Adrenal gland (tissue), 12 donors: Measurements from ENCODE around the gene FHIT. TPM values are rescaled to one million over a fixed set of nuclear protein-coding genes. Genes with fewer than 3 reads are reported as not detected.

ENCODE experiments used
- DNase-seq, 7 donors: peaks; one replicate each; pipeline ENCODE4 v3.0.0-alpha.2; 2019 to 2020
- H3K27ac ChIP-seq, 5 donors: fragments of 200-600 bp; sonication (generic) in 4 of 5; 1 replicate in 3 of 5; 2 replicates in 2 of 5; pipeline versions ENCODE4 v1.5.1 to v1.8.0; 2016 to 2020; ENCODE audit warnings: mild to moderate bottlenecking in 1 of 5
- H3K27me3 ChIP-seq: fragments of 200-600 bp; 2 replicates; pipeline ENCODE4 v1.8.0; 2021
- H3K36me3 ChIP-seq, 2 donors: fragments of 200-600 bp; replicated peaks in 1 of 2; 1 replicate in 1 of 2; 2 replicates in 1 of 2; pipeline versions ENCODE4 v1.5.1 to v1.8.0; 2018 to 2022
- H3K4me1 ChIP-seq, 2 donors: fragments of 200-600 bp; replicated peaks in 1 of 2; 1 replicate in 1 of 2; 2 replicates in 1 of 2; pipeline versions ENCODE4 v1.5.1 to v1.8.0; 2018 to 2021
- H3K4me3 ChIP-seq, 4 donors: fragments of 200-600 bp; sonication (generic) in 3 of 4; one replicate each; pipeline ENCODE4 v1.5.1; 2016 to 2018
- H3K9me3 ChIP-seq, 3 donors: fragments of 200-600 bp; sonication (generic) in 1 of 3; replicated peaks in 1 of 3; 1 replicate in 2 of 3; 2 replicates in 1 of 3; pipeline versions ENCODE4 v1.5.1 to v1.8.0; 2016 to 2021
- POLR2A ChIP-seq, 2 donors: fragments of 450-650 bp; IDR thresholded peaks; one replicate each; pipeline ENCODE4 v1.6.1; 2017; ENCODE audit warnings: antibody characterized with exemption in 2 of 2, mild to moderate bottlenecking in 2 of 2, moderate library complexity in 1 of 2
- WGBS, 4 donors: extraction: QIAGEN DNeasy Blood & Tissue Kit in 2 of 4; methylation state at CpG; one replicate each; pipeline versions ENCODE4 v1.1.5 to v1.1.7; 2013 to 2017; 5-methylcytosine and 5-hydroxymethylcytosine counted together
- intact Hi-C, 2 donors: fragments of 100-400 bp; cut with DNase I; formaldehyde crosslinking; loops; one replicate each; pipeline versions ENCODE4 v1.14.1 to v1.15.0; 2022 to 2023
- polyA plus RNA-seq, 3 donors: library from polyadenylated mRNA; stranded (reverse); fragments of 200-250 nt in 2 of 3; fragments of 350-450 nt in 1 of 3; fragmentation: Illumina TruSeq in 1 of 3; extraction: RNeasy Lipid Tissue Mini Kit (QIAGEN cat#74804) in 1 of 3; gene quantifications; one replicate each; pipeline ENCODE4 v1.2.3, GENCODE V29; 2013 to 2014
- total RNA-seq, 9 donors: library from RNA; depleted of rRNA in 4 of 9; stranded (reverse); fragments of >200 nt in 4 of 9; fragments of 120-200 nt in 1 of 9; fragmentation: NEBNext Ultra II Directional in 1 of 9; extraction: Animal tissue kit (Norgen Biotek cat#: 25700) in 1 of 9; gene quantifications; one replicate each; pipeline versions ENCODE4 v1.1.0 to v1.2.4, GENCODE V29; 2013 to 2023
- TF ChIP-seq, protein P1 (sequence below), 6 experiments: fragments of 450-650 bp in 4 of 6; fragments of 200-600 bp in 2 of 6; sonication (generic) in 1 of 6; IDR thresholded peaks; 1 replicate in 5 of 6; 2 replicates in 1 of 6; pipeline versions ENCODE4 v1.5.1 to v1.8.0; 2016 to 2021; ENCODE audit warnings: antibody characterized with exemption in 6 of 6, mild to moderate bottlenecking in 2 of 6, moderate library complexity in 1 of 6
- donor health status: healthy with polysubstance abuse.
- donor health status: Bipolar disorder and iron deficiency.
- donor health status: DM: yes; HTN: yes; CAD: no.
- donor health status: DM: no; HTN: no; CAD: no.
- donor health status: DM: no; HTN: no; CAD: no.
- donor health status: DM: yes; HTN: yes; CAD: no.

Gene FHIT
- total and polyA plus RNA-seq, 12 donors, result 14.1 to 43.9 (median 28.8) TPM

DNA sequence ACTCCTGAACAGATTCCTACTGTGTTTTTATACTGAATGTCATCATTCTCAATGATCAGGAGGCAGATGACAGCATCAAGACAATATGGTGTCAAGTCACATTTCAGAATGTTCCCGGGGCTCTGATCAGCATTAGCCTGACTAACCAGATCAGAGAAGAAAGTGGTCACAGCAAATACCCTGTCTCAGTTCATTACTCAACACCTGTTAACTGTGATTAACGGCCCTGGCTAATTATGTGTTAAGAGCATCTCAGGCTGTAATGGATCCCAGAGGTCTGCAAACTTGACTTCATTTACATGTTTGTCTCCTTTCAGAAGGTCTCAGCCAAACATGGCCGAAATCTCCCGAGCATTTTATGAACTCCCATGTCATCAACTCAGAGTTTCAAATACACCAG, 833.7 kb downstream of the FHIT start:
- H3K4me1 ChIP-seq, result no peaks in the 10 kb centered on the region
- no peak for DNase-seq
- 67 to 77% (median 72%) methylated on average over 4 of the region's 4 CpGs for WGBS, 4 donors
- no peaks in the 10 kb centered on the region for H3K36me3 ChIP-seq
- no peak for TF ChIP-seq POLR2A (IDR thresholded peaks at IDR 0.05)
- TF ChIP-seq, protein P1, sequence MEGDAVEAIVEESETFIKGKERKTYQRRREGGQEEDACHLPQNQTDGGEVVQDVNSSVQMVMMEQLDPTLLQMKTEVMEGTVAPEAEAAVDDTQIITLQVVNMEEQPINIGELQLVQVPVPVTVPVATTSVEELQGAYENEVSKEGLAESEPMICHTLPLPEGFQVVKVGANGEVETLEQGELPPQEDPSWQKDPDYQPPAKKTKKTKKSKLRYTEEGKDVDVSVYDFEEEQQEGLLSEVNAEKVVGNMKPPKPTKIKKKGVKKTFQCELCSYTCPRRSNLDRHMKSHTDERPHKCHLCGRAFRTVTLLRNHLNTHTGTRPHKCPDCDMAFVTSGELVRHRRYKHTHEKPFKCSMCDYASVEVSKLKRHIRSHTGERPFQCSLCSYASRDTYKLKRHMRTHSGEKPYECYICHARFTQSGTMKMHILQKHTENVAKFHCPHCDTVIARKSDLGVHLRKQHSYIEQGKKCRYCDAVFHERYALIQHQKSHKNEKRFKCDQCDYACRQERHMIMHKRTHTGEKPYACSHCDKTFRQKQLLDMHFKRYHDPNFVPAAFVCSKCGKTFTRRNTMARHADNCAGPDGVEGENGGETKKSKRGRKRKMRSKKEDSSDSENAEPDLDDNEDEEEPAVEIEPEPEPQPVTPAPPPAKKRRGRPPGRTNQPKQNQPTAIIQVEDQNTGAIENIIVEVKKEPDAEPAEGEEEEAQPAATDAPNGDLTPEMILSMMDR (IDR thresholded peaks at IDR 0.05), result no peak
- no peak overlapping the region for H3K27ac ChIP-seq
- no peaks in the 10 kb centered on the region for H3K9me3 ChIP-seq
- no peak overlapping the region for H3K4me3 ChIP-seq
- intact Hi-C loops, result no loop called here
- H3K27me3 ChIP-seq, result no peaks in the 10 kb centered on the region

DNA sequence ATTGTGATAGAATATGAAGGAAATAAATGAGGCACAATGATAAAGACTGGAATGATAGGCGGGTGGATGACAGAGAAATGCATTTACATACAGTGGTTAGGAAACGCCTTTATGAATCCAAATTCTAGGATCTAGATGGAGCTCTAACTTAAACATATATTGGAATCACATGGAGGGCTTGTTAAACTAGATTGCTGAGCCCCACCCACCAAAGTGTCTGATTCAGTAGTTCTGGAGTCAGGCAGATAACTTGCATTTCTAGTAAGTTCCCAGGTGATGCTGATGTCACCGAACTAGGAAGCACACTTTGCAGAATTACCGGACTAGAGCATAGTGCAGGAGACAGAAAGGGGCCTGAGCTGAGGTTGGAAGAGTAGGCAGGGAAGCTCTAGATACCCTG, 837.2 kb downstream of the FHIT start:
- no peaks in the 10 kb centered on the region for H3K9me3 ChIP-seq
- H3K27ac ChIP-seq, result no peak overlapping the region
- DNase-seq, result no peak
- intact Hi-C loops, result no loop called here
- no peaks in the 10 kb centered on the region for H3K27me3 ChIP-seq
- H3K4me3 ChIP-seq, result no peak overlapping the region
- TF ChIP-seq, protein P1 (IDR thresholded peaks at IDR 0.05), result no peak
- TF ChIP-seq POLR2A (IDR thresholded peaks at IDR 0.05), result no peak
- WGBS, 4 donors, result 93 to 96% (median 95%) methylated on average over 4 of the region's 4 CpGs
- peaks cover 0 to 9% of the 10 kb centered on the region in 2 donors for H3K4me1 ChIP-seq
- no peaks in the 10 kb centered on the region for H3K36me3 ChIP-seq

DNA sequence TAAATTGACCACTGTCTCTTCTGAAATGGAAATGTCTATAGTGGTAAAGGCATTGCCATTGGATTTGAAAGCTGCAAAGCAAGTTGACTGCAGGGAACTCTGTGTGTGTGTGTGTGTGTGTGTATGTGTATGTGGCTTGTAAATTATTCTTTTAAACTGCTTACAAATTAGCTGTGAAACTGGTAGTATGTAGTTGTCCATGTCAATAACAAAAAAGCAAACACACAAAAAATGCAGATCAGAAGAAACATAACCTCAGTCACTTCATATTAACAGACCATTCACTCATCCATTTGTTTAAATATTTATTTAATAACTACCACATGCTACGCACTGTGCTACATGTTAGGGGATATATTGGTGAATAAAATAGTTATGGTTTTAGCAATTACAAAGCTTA, 837.7 kb downstream of the FHIT start:
- Histone ChIP-seq H3K27ac (no peak overlapping the region), H3K9me3 (no peaks in the 10 kb centered on the region), H3K36me3 (no peaks in the 10 kb centered on the region), H3K4me1 (peaks cover 0 to 9% of the 10 kb centered on the region in 2 donors), H3K4me3 (no peak overlapping the region), H3K27me3 (no peaks in the 10 kb centered on the region)
- DNase-seq, result no peak
- intact Hi-C loops, result no loop called here
- WGBS, 4 donors, result 93 to 96% (median 96%) methylated on average over 1 of the region's 1 CpG
- TF ChIP-seq, protein P1 (IDR thresholded peaks at IDR 0.05), result no peak
- no peak for TF ChIP-seq POLR2A (IDR thresholded peaks at IDR 0.05)

DNA sequence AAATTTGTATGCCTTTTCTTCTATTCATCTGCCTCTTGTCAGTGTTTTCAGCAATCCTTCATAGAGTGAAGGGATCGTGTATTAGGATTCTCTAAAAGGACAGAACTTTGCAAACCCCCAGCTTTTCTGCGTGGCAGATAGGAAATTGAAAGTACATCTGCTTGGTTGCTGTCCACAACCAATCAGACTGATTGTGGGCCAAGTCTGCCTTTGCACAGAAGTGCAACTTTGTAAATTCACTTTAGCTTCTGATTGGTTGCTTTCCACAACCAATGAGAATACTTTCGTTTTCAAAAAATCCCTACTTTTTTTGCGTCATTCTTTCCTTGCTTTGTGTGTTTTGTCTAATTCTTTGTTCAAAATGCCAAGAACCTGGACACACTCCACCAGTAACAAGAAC, 847.4 kb downstream of the FHIT start:
- no peak overlapping the region for H3K27ac ChIP-seq
- H3K27me3 ChIP-seq, result no peaks in the 10 kb centered on the region
- TF ChIP-seq, protein P1 (IDR thresholded peaks at IDR 0.05), result no peak
- TF ChIP-seq POLR2A (IDR thresholded peaks at IDR 0.05), result no peak
- WGBS, 4 donors, result 89 to 92% (median 90%) methylated on average over 4 of the region's 4 CpGs
- H3K4me1 ChIP-seq, result no peaks in the 10 kb centered on the region
- H3K4me3 ChIP-seq, result no peak overlapping the region
- no peak for DNase-seq
- intact Hi-C loops, result no loop called here
- H3K9me3 ChIP-seq, result no peaks in the 10 kb centered on the region
- H3K36me3 ChIP-seq, result no peaks in the 10 kb centered on the region
